Stimulated activated CD4-positive, alpha-beta T cell treated with anti-CD3 and anti-CD28 coated beads, Interleukin-15, amount 100 ng/mL, for 24 hours (primary cell): Measurements from ENCODE around the gene HOATZ.

Experiments used
- DNase-seq: peaks from one replicate; pipeline ENCODE4 v3.0.0-alpha.2; 2020

HOATZ gene

DNA sequence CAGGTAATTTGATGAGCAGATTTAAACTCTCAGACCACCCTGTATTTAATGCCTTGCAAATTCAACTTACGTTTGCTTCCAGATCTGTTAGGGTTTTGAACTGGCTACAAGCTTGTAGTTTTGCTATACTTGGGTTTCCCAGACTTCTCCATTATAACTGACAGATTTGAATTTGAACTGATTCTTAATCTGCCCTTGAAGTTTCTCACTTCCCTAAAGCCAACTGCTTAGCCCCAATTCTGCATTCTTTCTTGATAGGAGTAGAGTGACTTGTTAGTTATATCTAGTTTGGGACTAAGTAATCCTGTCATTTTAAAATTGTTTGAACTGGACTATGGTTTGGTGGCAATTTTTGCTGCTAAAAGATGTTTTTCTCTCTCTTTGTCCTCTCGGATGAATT lies 35.7 kb downstream of the HOATZ start:
- no peak for DNase-seq

DNA sequence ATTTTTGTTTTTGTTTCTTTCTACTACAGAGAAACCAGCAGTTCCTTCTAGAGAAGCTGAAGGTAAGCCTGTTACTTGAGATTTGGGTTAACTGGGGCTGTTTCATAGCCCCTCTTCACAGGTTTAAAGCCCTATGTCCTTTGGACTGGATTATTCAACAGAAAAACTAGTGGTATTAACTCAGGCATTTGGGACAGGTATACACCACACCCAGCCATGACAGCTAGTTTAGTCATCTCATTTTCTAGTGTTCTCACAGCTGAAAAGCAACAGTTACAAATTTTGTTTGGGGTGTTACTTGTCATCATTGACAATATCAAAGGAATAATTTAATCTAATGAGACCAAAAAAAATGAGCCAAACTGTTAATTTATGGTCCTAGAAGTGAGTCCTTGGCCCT lies 40.0 kb downstream of the HOATZ start:
- no peak for DNase-seq

- DNase-seq = no peak
Observed at GRCh38 chr11:111555255-111555654, 40.7 kb downstream of the HOATZ start.

GRCh38 chr11:111557425-111558111 lies 43.0 kb downstream of the HOATZ start:
- no peak for DNase-seq

- DNase-seq = no peak
Observed at GRCh38 chr11:111559800-111560464, 45.4 kb downstream of the HOATZ start.

- DNase-seq = no peak
Observed at GRCh38 chr11:111560800-111561199, 46.2 kb downstream of the HOATZ start.

DNA sequence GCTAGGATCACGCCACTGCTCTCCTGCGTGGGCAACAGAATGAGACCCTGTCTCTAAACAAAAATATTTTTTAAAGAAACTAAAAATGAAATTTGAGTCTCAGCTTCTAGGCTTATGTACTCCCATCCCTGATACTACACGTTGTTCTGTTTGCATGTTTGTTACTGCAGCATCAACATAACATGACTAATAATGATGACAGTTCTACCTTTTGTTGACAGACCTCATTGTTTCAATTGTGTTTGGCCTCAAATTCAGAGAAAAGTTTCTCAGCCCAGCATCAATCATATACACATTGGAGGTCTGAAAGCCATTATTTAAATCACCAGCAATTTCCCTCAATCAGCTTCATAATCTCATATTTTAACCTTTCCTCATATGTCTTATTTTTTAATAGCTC lies 46.7 kb downstream of the HOATZ start:
- DNase-seq = no peak

- DNase-seq = no peak
Observed at GRCh38 chr11:111561791-111562325, 47.3 kb downstream of the HOATZ start.

DNA sequence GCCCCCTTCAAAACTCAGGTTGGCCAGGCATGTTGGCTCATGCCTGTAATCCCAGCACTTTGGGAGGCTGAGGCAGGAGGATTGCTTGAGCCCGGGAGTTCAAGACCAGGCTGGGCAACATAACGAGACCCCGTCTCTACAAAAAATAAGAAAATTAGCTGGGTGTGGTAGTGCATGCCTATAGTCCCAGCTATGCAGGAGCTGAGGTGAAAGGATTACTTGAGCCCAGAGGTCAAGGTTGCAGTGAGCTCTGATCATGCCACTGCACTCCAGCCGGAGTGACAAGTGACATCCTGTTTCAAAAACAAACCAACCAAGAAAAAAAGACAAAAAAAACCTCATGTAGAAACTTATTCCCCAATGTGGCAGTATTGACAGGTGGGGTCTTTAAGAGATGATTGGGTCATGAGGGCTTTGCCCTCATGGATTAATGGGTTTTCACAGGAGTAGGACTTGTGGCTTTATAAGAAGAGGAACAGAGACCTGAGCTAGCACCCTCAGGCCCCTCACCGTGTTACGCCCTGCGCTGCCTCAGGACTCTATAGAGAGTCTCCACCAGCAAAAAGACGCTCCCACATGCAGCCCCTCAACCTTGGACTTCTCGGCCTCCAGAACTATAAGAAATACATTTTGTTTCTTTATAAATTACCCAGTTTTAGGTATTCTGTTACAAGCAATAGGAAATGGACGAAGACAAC lies 48.3 kb downstream of the HOATZ start:
- DNase-seq = no peak

DNA sequence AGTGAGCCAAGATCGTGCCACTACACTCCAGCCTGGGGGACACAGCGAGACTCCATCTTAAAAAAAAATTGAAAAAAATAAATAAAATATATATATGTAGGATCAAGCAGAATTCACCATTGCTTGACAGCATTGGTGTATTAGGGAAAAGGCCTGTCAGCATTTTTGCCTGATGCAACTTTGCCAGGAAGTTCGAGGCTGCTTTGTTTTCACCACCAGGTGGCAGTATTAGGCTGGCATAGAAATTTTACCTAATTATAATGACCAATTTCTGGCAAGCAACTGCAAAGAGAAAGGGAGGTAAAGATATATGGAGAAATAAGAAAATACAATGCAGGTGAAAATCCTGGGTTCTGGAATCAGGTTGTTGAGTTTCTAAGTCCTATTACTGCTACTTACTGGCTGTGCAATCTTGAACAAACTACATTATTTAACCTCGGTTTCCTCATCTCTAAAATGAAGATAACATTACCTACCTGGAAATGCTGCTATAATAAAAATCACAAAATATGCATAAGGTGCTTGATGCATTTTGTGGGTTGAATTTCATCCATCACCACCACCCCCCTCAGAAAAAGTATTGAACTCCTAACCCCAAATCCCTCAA lies 50.6 kb downstream of the HOATZ start:
- peak; percentile 72 for DNase-seq

DNA sequence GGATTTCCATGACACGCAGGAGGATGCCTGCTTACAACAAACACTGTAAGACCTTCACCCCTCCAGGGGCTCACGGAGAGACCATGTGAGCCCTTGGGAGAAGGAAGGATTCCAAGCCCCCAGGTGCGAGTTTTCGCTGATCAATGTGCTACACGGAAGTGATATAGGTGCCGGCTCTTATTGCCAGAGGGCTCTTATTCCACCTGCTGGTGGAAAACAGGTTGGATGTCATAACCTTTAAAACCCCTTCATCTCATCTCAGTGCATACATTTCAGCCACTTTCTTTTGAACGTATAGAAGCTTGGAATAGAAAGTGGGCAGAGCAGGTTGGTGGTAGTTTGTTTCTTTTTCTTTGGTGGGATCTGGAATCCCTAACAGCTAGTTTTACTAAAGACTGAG lies 51.7 kb downstream of the HOATZ start:
- DNase-seq = no peak

DNA sequence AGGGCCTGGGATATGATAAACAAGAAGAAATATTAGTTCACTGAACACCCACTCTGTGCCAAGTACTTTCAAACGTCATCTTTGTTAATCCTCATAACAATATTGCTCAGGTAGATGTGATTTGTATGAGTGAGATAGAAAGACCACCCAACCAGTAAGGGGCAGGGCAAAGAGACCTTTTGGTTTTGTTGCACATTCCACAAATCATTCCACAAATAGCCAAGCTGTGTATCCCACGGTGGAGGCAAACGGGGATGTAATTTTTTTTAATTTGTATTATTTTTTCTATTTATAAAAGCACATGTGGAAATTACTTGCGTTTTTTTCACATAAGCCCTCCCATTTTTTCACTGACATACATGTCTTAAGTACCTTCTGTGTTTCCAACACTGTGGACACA lies 54.9 kb downstream of the HOATZ start:
- no peak for DNase-seq

DNA sequence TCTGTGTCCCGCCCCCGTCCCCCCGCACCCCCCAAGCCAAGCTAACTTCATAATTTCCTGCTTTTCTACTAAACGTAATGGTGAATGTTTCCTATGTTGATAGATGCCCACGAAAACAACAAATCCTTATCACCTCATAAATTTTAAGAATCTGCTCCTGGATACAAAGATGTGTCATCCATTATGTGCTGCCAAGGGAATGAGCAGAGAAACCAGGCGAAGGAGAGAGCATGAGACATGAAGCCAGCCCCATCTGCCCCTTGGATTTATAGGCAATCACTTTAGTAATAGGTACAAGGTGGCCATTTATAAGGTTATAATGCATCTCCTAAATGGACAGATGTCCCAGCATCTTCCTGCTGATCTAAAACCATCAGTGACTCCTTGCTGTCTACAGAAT lies 56.2 kb downstream of the HOATZ start:
- no peak for DNase-seq

- no peak for DNase-seq
Observed at GRCh38 chr11:111571829-111572501, 57.4 kb downstream of the HOATZ start.

DNA sequence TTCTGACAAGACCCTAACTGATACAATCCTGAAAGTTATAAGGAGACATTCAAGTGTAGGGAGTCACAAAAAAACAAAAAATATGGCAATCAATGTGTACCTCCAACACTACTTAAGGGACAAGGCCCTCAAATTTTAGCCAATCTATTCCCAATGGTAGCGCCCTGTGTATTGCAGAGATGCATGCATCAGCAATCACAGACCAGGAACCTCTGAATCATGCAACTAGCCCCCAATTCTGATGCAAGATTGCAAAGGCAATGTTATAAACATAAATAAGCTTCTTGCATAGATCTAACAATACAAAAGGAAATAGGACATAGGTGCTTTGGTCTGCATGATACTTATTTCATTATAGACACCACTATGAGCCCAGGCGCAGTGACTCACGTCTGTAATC lies 58.0 kb downstream of the HOATZ start:
- DNase-seq = no peak

- DNase-seq = no peak
Observed at GRCh38 chr11:111573821-111574249, 59.3 kb downstream of the HOATZ start.

GRCh38 chr11:111574373-111575225 lies 60.0 kb downstream of the HOATZ start:
- no peak for DNase-seq

DNA sequence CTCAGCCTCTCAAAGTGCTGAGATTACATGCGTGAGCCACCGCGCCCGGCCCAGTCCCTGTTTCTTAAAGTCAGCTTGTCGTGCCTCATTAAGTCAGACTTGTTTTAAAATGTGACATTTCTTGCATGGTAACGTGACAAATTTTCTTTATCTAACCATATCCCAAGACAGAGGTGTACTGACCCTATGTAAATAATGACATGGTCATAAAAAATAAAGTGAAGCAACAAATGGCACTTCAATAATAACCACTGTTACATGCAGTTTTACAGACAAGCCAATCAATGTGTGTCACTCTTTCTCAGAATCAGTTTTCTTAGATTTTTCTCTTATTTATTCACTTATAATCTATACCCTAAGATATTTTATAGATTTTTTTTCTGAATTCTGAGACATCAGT lies 61.2 kb downstream of the HOATZ start:
- no peak for DNase-seq

- no peak for DNase-seq
Observed at GRCh38 chr11:111577821-111578220, 63.2 kb downstream of the HOATZ start.

DNA sequence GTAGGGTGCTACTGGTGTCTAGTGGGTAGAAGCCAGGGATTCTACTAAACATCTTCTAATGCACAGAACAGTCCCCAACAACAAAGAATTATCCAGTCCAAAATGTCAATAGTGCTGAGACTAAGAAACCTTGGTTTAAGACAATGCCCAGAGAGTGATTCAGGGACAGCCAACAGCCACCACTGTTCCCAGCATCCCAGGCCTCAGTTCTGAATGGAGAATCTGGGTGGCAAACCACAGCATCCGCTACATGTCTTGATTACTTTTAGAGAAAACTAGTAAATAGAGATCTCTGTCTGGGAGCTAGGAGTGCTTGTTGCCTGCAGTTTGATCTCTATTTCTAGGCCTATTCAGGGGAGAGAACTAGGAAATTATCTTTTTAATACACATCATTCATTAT lies 66.8 kb downstream of the HOATZ start:
- DNase-seq = no peak

GRCh38 chr11:111582163-111582562 lies 67.6 kb downstream of the HOATZ start:
- no peak for DNase-seq

GRCh38 chr11:111582881-111583280 lies 68.3 kb downstream of the HOATZ start:
- DNase-seq = no peak
